Central memory CD8-positive, alpha-beta T cell (primary cell): ENCODE data around the gene NTN1.
A peak's percentile ranks its signal among the peaks of the same experiment; 100 is the strongest.

Experiments used
- ATAC-seq: fragments of 150-1000 bp; cut with Tn5 transposase; replicated peaks from 2 replicates; pipeline ENCODE4 v1.10.0; 2022; ENCODE audit warnings: mild to moderate bottlenecking, moderate FRiP score, moderate number of reproducible peaks; ENCODE audit not compliant: poor library complexity, severe bottlenecking; ENCODE audit errors: extremely low read depth
- DNase-seq, 2 donors: peaks; one replicate each; pipeline ENCODE4 v3.0.0; 2021; ENCODE audit warnings: low spot score in 2 of 2
- H3K27ac Mint-ChIP-seq: one replicate; pipeline ENCODE4 v1.8.0; 2022; ENCODE audit warnings: low read depth, mild to moderate bottlenecking, moderate library complexity, mixed read lengths
- H3K27me3 Mint-ChIP-seq: one replicate; pipeline ENCODE4 v1.8.0; 2022; ENCODE audit warnings: mixed read lengths
- H3K36me3 Mint-ChIP-seq: one replicate; pipeline ENCODE4 v1.8.0; 2022; ENCODE audit warnings: mild to moderate bottlenecking, moderate library complexity, mixed read lengths; ENCODE audit not compliant: insufficient read depth
- H3K4me1 Mint-ChIP-seq: one replicate; pipeline ENCODE4 v1.8.0; 2022; ENCODE audit warnings: mixed read lengths
- H3K4me3 Mint-ChIP-seq: one replicate; pipeline ENCODE4 v1.8.0; 2022; ENCODE audit warnings: mild to moderate bottlenecking, moderate library complexity, mixed read lengths
- H3K9me3 Mint-ChIP-seq: one replicate; pipeline ENCODE4 v1.8.0; 2022; ENCODE audit warnings: mixed read lengths

NTN1 gene

DNA sequence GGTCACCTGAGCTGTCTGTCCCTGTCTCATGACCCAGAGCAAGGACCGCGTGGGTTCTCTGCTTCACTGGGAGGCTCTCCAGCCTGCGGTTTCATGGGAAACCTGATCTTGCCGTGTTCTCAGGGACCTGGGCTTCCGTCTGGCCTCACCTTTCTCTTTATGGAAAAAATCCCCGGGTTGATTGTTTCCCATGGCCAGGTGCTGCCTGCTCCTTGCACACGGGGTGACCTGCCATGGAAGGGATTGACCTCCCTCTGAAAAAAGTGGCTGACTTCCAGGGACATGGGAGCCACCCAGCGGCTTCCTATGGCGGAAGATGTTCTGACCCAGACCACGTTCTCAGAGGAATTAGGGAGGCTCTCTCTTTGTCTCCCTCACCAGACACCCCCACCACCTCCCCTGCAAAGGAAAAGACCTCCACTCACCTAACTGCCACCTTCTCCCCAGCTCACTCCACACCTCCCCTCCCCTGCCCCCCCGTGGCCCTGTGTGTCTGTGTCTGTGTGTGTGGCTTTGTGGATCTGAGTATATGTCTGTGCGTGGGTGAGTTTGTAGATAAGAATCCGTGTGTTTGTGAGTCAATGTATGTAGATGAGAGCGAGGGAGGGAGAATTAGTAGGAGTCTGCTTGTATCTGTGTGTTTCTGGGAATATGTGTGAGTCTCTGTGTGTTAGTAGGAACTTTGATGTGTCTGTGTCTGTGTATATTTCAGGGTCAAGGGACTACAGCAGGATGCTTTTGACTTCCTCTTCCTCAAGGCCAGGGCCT is 154.6 kb downstream of the NTN1 start:
- Mint-ChIP-seq H3K27me3 (peaks cover 8% of the 10 kb centered on the region), H3K4me1 (no peaks in the 10 kb centered on the region), H3K9me3 (no peaks in the 10 kb centered on the region), H3K4me3 (no peak overlapping the region), H3K27ac (no peak overlapping the region), H3K36me3 (no peaks in the 10 kb centered on the region)
- DNase-seq: no peak
- ATAC-seq: no peak

DNA sequence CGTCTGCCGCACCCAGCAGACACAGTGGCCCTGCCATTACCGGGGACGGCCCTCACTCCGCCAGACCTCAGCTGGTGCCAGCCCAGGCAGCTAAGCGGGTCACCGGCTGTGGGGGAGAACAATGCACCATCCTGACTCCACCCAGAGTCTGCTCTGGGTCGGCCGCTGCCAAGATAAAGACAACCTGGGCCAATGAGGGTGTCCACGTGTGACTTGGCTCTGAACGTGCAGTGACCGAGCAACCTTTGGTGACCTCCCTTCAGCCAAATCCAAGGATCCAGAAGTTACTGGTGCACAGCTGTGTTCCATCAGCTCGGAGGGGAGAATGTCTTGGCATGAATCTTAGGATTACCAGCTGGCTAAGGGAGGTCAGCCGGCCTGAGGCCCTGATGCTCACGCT is 155.9 kb downstream of the NTN1 start:
- Mint-ChIP-seq H3K4me3 (no peak overlapping the region), H3K27ac (no peak overlapping the region), H3K9me3 (no peaks in the 10 kb centered on the region), H3K36me3 (no peaks in the 10 kb centered on the region), H3K4me1 (no peaks in the 10 kb centered on the region), H3K27me3 (peaks cover under 1% of the 10 kb centered on the region)
- no peak for ATAC-seq
- no peak for DNase-seq

DNA sequence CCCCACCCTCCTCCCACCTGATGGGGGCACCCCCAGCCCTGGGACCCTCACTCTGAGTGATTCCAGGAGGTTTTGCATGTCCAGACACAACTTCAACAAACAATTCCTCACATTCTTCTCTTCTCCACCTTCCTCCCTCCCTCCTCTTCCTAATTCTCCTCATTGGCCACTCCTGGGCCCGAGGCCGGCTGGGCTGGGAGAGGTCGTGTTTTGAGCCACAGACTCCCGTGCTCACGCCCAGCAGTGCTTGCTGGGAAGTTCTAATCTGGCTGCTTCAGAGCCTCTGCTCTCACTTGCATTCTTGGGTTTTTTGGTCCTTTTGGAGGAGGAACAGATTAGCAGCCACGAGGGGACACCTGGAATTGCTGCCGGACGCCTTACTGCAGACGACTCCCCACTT is 157.0 kb downstream of the NTN1 start:
- Mint-ChIP-seq H3K27me3 (peaks cover 12% of the 10 kb centered on the region), H3K4me3 (no peak overlapping the region), H3K36me3 (peaks cover 2% of the 10 kb centered on the region)

DNA sequence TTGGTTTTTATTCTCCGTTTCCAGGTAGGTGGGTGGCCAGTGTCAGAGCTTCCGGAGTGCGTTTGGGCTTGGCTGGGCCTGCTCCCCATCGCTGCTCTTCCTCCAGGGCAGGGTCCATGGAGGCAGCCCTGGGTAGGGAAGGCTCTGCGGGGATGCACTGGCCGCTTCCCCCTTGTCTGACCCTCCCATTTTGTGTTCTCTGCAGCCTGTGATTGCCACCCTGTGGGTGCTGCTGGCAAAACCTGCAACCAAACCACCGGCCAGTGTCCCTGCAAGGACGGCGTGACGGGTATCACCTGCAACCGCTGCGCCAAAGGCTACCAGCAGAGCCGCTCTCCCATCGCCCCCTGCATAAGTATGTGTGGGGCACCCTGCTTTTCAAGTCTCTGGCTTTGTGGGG is 158.3 kb downstream of the NTN1 start:
- ATAC-seq: no peak
- Mint-ChIP-seq H3K36me3 (peaks cover 3% of the 10 kb centered on the region), H3K9me3 (no peaks in the 10 kb centered on the region), H3K4me3 (no peak overlapping the region), H3K27ac (no peak overlapping the region), H3K4me1 (peaks cover 14% of the 10 kb centered on the region), H3K27me3 (peaks cover 25% of the 10 kb centered on the region)
- no peak for DNase-seq

More for the DNA sequence above, 157.0 kb downstream of the NTN1 start:
- ATAC-seq (no peak), DNase-seq (no peak)
- Mint-ChIP-seq H3K4me1 (peaks cover 3% of the 10 kb centered on the region), H3K9me3 (no peaks in the 10 kb centered on the region), H3K27ac (no peak overlapping the region)

DNA sequence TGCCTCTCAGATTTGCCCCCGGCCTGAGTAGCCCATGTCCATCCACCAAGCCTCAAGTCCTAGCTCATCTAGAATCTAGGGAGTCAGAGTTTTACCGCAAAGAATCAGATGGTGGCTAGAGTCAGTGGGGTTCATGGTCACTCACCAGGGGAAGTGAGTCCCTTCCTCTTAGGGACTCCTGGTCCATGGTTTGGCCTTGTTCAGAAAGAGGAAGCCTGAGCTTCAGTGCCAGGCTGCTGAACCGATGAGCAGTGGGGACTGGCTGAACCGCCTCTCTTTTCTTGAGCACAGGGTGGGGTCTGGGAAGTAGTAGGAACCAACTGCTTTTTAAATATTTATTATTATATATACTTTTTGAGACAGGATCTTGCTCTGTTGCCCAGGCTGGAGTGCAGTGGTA is 160.3 kb downstream of the NTN1 start:
- peaks cover 14% of the 10 kb centered on the region for H3K4me1 Mint-ChIP-seq
- no peak overlapping the region for H3K4me3 Mint-ChIP-seq
- peaks cover 3% of the 10 kb centered on the region for H3K36me3 Mint-ChIP-seq
- H3K27ac Mint-ChIP-seq: no peak overlapping the region
- peaks cover 42% of the 10 kb centered on the region for H3K27me3 Mint-ChIP-seq
- no peak for DNase-seq
- H3K9me3 Mint-ChIP-seq: no peaks in the 10 kb centered on the region
- ATAC-seq: no peak

DNA sequence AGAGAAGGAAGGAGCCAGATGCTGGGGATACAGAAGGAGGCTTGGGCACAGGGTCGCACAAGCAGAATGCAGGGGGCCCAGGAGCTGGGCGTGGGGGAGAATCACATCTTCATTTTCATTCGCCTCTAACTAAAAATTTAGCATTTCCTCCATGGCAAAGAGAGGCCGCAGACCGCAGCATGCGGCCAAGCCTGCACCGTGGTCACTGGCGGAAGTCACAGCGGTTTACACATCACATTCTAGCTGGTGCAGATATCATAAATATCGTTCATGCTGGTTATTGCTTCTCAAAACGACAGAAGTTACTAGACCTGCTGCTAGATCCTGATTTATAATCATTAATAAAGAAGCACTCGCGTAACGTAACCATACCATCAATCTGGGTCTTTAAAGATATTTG is 162.0 kb downstream of the NTN1 start:
- no peak overlapping the region for H3K27ac Mint-ChIP-seq
- peak; percentile 24 for ATAC-seq
- peak in 1 of 2 donors; percentile 29 for DNase-seq
- peaks cover 3% of the 10 kb centered on the region for H3K36me3 Mint-ChIP-seq
- H3K9me3 Mint-ChIP-seq: no peaks in the 10 kb centered on the region
- H3K4me3 Mint-ChIP-seq: peak overlapping the region; percentile 25
- peaks cover 53% of the 10 kb centered on the region for H3K27me3 Mint-ChIP-seq
- H3K4me1 Mint-ChIP-seq: peaks cover 14% of the 10 kb centered on the region

DNA sequence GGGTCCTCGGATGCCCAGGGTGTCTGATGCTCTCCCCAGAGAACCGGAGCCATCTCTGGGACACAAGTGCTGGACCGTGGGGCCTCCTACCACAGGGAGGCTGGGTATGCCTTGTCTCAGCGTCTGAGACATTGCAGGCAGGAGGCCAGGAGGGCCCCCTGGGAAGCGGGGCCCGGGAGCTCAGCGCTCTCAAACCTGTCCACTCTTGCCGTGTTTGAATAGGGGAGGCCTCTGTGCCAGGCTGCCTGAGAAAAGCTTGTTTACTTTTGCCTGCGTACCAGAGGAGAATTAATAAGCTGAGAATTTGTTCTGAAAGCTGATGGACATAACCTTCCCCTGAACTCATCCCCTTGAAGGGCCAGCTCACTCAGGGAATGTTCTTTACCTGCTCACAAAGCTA is 163.8 kb downstream of the NTN1 start:
- no peak for DNase-seq

DNA sequence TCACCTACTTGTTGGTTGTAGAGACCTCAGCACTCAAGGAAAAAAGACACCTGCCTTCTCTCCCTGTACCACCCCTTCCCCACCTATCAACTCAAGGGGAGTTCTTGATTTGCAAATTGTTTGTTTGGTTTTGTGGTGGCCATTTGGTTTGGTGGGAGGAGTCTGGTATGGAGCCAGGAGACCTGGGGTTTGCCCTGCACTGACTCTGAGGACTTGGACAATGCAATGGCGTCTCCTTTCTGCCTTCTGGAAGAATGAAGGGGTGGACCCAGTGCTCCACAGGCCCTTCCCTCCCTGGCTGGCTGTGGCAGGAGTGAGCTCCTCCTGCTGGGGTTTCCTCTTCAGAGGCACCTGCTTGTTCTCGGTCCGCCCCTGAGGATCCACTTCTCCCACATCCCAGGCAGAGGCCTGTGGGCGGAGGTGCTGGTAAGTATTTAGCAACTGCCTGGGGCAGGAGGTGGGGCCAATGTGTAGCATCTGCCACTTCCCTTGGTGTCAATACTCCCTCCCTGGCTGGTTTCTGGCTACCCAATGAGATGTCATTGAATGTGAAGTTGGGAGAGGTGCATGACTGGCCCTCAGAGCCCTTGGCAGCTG is 164.5 kb downstream of the NTN1 start:
- no peaks in the 10 kb centered on the region for H3K9me3 Mint-ChIP-seq
- ATAC-seq (no peak), DNase-seq (no peak)
- H3K27ac Mint-ChIP-seq: no peak overlapping the region
- H3K36me3 Mint-ChIP-seq: peaks cover 3% of the 10 kb centered on the region
- H3K27me3 Mint-ChIP-seq: peaks cover 61% of the 10 kb centered on the region
- H3K4me3 Mint-ChIP-seq: no peak overlapping the region
- H3K4me1 Mint-ChIP-seq: peaks cover 14% of the 10 kb centered on the region

More for the DNA sequence above, 163.8 kb downstream of the NTN1 start:
- peaks cover 61% of the 10 kb centered on the region for H3K27me3 Mint-ChIP-seq
- ATAC-seq: no peak
- H3K27ac Mint-ChIP-seq: no peak overlapping the region
- H3K36me3 Mint-ChIP-seq: peaks cover 3% of the 10 kb centered on the region
- peaks cover 14% of the 10 kb centered on the region for H3K4me1 Mint-ChIP-seq
- H3K9me3 Mint-ChIP-seq: no peaks in the 10 kb centered on the region
- no peak overlapping the region for H3K4me3 Mint-ChIP-seq

DNA sequence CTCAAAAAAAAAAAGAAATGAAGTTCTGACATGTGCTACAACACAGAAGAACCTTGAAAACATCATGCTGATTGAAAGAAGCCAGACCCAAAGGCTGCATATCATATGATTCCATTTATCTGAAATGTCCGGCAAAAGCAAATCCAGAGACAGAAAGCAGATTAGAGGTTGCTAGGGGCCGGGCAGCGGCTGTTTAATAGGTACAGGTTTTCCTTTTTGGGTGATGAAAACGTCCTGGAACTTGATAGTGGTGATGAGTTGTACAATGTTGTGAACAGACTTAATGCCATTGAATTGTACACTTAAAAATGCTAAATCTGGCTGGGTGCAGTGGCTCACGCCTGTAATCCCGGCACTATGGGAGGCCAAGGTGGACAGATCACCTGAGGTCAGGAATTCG is 166.5 kb downstream of the NTN1 start:
- H3K9me3 Mint-ChIP-seq: no peaks in the 10 kb centered on the region
- no peak overlapping the region for H3K27ac Mint-ChIP-seq
- peaks cover 64% of the 10 kb centered on the region for H3K27me3 Mint-ChIP-seq
- no peak overlapping the region for H3K4me3 Mint-ChIP-seq
- ATAC-seq (no peak), DNase-seq (no peak)
- H3K4me1 Mint-ChIP-seq: peaks cover 14% of the 10 kb centered on the region
- H3K36me3 Mint-ChIP-seq: peaks cover 3% of the 10 kb centered on the region

DNA sequence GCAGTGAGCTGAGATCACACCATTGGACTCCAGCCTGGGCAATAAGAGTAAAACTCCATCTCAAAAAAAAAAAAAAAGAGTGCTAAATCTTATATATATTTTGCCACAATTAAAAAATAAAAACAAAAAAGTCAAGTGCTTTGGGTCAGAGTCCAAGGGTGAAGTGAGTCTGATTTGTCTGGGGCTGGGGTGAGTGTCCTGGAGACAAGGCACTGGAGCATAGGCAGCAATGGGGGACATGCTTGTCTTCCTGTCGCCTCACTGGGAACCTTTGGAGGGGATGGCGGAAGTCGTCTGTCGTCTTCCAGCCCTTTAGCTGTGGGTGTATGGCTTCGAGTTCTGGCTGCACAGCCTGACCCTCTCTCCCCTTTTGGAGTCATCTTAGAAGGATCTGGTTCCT is 167.1 kb downstream of the NTN1 start:
- no peak for DNase-seq
- Mint-ChIP-seq H3K4me1 (peaks cover 10% of the 10 kb centered on the region), H3K27me3 (peaks cover 58% of the 10 kb centered on the region), H3K4me3 (no peak overlapping the region), H3K36me3 (no peaks in the 10 kb centered on the region), H3K9me3 (no peaks in the 10 kb centered on the region), H3K27ac (no peak overlapping the region)
- ATAC-seq: no peak

DNA sequence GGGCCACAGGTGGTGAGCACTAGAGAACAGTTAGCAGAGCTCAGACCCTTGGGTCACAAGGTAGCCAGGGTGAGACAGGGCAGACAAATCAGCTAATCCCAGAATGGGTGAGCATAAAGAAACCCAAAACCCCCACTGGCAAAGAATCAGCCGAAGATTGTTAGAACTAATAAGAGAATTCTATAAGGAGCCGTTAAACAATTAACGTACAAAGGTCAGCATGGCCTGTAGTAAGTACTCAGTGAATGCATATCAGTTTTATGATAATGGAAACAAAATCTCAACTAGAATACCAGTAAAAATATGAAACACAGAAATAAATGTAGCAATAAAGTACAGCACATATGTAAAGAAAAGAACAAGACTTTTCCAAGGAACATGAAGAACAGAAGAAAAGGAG is 168.6 kb downstream of the NTN1 start:
- no peaks in the 10 kb centered on the region for H3K9me3 Mint-ChIP-seq
- H3K4me1 Mint-ChIP-seq: no peaks in the 10 kb centered on the region
- H3K4me3 Mint-ChIP-seq: no peak overlapping the region
- H3K27me3 Mint-ChIP-seq: peaks cover 43% of the 10 kb centered on the region
- no peak for DNase-seq
- no peaks in the 10 kb centered on the region for H3K36me3 Mint-ChIP-seq
- no peak for ATAC-seq
- H3K27ac Mint-ChIP-seq: no peak overlapping the region

DNA sequence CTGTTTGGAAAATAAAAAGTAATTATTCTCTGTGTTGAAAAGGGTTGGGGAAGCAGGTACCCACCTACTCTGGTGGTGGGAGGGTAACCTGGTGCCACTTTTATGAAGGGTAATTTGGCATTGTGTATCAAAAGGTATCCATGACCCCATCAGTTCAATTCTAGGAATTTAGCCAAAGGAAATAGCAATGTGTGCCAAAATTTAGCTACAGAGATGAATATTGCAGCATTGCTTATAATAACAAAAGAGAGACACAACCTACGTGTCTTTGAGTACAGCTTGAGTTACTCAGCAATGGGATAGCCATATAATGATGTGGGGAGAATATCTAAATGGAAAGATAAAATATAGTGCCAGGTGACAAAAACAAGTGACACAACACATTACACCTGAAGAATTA is 170.7 kb downstream of the NTN1 start:
- Mint-ChIP-seq H3K4me3 (no peak overlapping the region), H3K27ac (no peak overlapping the region), H3K36me3 (no peaks in the 10 kb centered on the region), H3K9me3 (no peaks in the 10 kb centered on the region), H3K4me1 (no peaks in the 10 kb centered on the region), H3K27me3 (peaks cover 40% of the 10 kb centered on the region)
- ATAC-seq (no peak), DNase-seq (no peak)

DNA sequence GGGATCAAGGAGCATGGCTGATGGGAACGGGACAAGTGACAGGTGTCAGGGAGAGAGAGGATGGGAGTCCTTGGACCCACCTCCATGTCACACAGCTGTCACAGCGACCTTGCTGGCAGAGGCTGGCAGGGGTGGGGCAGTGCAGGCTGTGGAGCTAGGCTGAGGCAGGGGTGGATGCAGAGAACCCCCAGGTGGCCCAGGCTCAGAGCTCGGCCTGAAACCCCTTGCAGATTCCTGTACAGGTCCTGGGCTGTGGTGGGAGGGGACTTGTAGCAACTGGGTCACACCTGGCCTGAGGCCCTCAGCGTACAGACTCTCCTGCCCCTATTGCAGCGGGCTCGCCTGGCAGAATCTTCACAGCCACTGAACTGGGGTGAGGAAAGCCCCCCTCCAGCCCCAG is 174.1 kb downstream of the NTN1 start:
- Mint-ChIP-seq H3K36me3 (no peaks in the 10 kb centered on the region), H3K4me3 (no peak overlapping the region), H3K9me3 (no peaks in the 10 kb centered on the region), H3K27me3 (peaks cover 58% of the 10 kb centered on the region), H3K27ac (no peak overlapping the region), H3K4me1 (no peaks in the 10 kb centered on the region)
- ATAC-seq (no peak), DNase-seq (no peak)
